WTC11 (cell line): ENCODE results near the gene SLC6A5.

ENCODE experiments used
- HMGA2 ChIP-seq: fragments of 250-450 bp; sonication (Bioruptor Pico); IDR thresholded peaks from 2 replicates; pipeline ENCODE4 v1.4.0; 2021; ENCODE audit warnings: mild to moderate bottlenecking, moderate library complexity
- ZBTB21 ChIP-seq: sonication (generic); formaldehyde crosslinking; IDR thresholded peaks from 2 replicates; pipeline ENCODE4 v1.8.1; 2023; ENCODE audit warnings: mild to moderate bottlenecking, missing genetic modification reagents, borderline replicate concordance
- TF ChIP-seq, protein P1 (sequence below): fragments of 200-600 bp; IDR thresholded peaks from 2 replicates; pipeline ENCODE4 v1.8.0; 2022; ENCODE audit warnings: antibody characterized with exemption
- TF ChIP-seq, protein P2 (sequence below): sonication (generic); formaldehyde crosslinking; IDR thresholded peaks from 2 replicates; pipeline ENCODE4 v1.8.0; 2023; ENCODE audit warnings: missing genetic modification reagents
- TF ChIP-seq, protein P3 (sequence below): sonication (generic); formaldehyde crosslinking; IDR thresholded peaks from 2 replicates; pipeline ENCODE4 v1.8.1; 2022; ENCODE audit warnings: low read depth, mild to moderate bottlenecking, moderate library complexity, missing genetic modification reagents, borderline replicate concordance

DNA sequence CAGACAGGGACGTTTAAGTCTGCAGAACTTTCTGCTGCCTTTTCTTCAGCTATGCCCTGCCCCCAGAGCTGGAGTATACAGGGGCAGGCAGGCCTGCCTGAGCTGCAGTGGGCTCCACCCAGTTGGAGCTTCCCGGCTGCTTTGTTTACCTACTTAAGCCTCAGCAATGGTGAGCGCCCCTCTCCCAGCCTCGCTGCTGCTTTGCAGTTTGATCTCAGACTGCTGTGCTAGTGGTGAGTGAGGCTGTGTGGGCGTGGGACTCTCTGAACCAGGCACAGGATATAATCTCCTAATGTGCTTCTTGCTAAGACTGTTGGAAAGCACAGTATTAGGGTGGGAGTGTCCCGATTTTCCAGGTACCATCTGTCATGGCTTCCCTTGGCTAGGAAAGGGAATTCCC lies 108.5 kb downstream of the SLC6A5 start:
- no peak for TF ChIP-seq HMGA2 (CRISPR knock-in tag)
- no peak for TF ChIP-seq ZBTB21 (CRISPR knock-in tag)
- TF ChIP-seq, protein P1, sequence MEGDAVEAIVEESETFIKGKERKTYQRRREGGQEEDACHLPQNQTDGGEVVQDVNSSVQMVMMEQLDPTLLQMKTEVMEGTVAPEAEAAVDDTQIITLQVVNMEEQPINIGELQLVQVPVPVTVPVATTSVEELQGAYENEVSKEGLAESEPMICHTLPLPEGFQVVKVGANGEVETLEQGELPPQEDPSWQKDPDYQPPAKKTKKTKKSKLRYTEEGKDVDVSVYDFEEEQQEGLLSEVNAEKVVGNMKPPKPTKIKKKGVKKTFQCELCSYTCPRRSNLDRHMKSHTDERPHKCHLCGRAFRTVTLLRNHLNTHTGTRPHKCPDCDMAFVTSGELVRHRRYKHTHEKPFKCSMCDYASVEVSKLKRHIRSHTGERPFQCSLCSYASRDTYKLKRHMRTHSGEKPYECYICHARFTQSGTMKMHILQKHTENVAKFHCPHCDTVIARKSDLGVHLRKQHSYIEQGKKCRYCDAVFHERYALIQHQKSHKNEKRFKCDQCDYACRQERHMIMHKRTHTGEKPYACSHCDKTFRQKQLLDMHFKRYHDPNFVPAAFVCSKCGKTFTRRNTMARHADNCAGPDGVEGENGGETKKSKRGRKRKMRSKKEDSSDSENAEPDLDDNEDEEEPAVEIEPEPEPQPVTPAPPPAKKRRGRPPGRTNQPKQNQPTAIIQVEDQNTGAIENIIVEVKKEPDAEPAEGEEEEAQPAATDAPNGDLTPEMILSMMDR, result no peak
- TF ChIP-seq, protein P2, sequence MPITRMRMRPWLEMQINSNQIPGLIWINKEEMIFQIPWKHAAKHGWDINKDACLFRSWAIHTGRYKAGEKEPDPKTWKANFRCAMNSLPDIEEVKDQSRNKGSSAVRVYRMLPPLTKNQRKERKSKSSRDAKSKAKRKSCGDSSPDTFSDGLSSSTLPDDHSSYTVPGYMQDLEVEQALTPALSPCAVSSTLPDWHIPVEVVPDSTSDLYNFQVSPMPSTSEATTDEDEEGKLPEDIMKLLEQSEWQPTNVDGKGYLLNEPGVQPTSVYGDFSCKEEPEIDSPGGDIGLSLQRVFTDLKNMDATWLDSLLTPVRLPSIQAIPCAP (CRISPR knock-in tag), result no peak
- TF ChIP-seq, protein P3, sequence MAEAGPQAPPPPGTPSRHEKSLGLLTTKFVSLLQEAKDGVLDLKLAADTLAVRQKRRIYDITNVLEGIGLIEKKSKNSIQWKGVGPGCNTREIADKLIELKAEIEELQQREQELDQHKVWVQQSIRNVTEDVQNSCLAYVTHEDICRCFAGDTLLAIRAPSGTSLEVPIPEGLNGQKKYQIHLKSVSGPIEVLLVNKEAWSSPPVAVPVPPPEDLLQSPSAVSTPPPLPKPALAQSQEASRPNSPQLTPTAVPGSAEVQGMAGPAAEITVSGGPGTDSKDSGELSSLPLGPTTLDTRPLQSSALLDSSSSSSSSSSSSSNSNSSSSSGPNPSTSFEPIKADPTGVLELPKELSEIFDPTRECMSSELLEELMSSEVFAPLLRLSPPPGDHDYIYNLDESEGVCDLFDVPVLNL, result no peak
